ENCODE measurements around the gene MRPS11.

GRCh38 chr15:88431441-88431840 lies 36.1 kb upstream of the MRPS11 start:
- TF ChIP-seq POLR2A (IDR thresholded peaks at IDR 0.05) (no peak), POLR2AphosphoS5 (IDR thresholded peaks at IDR 0.05) (no peak)

All from prostate gland (tissue), 1 donor.